HG03439 (cell line): Measurements from ENCODE around the gene UQCC2.

ENCODE experiments used
- ATAC-seq: cut with Tn5 transposase; IDR thresholded peaks from one replicate; pipeline ENCODE4 v1.9.1; 2021; ENCODE audit warnings: mild to moderate bottlenecking, moderate library complexity; ENCODE audit not compliant: unreplicated experiment

UQCC2 gene

DNA sequence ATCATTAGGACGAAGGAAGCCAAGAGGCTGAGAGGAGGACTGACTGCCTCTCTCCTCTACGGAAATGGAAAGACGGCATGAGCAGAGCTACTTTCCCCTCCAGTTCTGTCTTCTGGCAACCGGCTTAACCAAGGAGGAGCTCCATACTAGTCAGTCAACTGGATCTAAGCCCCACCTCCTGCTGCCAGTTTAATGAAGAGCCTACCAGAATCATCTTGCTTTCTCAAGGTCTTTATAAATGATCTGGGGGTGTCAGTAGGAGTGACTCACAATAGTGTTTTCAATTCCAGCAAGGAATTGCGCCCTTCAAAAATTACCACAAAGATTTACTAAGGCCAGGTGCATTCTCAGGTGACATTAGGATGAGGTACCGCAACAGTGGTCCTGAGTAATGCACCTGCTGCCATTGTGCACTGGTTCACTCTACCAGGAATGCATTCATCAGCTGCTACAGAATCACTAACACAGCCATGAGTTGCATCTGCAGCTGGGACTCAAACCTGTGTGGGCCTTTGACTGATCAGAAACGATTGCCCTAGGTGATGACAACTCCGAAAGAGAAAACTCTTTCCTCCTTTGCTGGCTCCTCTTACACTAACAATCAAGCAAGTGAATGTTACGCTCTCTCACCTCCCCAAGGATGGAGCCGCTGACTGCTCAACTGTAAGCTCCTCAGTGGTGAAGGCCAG lies 2.8 kb downstream of the UQCC2 start:
- ATAC-seq, result no peak

- ATAC-seq, result no peak
Measured at GRCh38 chr6:33707771-33708170, 3.7 kb downstream of the UQCC2 start.

DNA sequence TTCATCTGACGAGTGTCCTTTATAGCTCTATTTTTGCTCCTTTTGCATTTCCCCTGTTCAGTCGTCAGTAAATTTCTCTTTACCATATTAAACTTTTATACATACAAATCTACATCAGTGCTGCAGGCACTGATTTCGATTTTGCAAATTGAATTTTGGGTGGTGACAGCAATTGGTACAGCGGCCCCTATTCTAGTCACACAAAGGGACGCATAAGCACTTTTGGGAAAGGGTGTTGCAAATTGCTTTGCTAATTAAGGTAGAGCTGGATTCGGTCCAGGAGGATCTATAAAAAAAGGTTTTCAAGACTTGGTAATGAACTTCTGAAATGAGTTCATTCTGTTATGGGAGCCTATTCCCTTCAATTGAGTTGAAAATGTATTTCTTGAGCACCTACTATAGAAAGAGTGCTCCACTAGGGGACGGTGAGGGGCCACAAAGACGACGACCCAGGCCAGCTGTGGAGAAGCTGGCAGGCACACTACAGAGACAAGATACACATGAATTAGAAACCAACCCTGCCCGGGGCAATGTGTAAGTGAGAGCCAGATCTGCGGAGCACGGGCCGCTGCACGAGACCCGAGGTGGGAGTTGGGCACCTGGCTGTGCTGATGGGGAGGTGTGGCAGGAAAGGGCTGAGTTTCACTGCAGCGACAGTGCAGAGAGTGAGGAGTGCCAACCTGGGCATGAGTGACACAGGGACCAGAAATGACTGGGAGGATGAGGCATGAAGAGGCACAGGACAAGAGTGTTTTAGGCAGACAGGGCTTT lies 5.4 kb downstream of the UQCC2 start:
- no peak for ATAC-seq

GRCh38 chr6:33705268-33705885 lies 6.1 kb downstream of the UQCC2 start:
- ATAC-seq, result no peak

- no peak for ATAC-seq
Measured at GRCh38 chr6:33704215-33705066, 7.1 kb downstream of the UQCC2 start.

DNA sequence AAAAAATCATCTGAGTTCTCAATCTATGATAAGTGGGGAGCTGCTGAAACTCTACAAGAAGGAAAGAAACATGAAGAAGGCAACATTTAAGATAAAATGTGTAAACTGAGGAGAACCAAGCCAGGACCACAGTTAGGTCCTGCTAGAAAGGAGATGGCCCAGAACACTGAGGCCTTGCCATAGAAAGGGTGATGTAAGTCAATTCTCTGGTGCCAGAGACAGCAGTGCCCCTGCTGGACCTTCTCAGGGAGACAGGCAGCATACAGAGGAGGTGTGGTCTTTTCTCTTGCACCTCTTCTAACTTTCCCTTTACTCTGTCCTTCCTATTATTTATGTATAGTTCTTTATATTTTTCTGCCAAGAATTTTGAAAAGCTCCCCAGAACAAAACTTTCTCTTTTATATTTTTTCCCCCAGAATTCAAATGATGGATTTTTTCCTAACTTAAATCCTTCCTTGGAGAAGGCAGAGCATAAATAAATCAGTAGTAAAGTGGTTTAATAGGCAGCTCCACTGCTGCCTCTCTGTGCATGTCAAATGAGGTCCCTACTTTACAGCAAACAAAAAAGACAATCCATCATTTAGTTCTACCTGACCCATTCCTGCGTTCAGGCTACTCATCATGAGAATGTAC lies 9.0 kb downstream of the UQCC2 start:
- ATAC-seq, result no peak

- ATAC-seq, result no peak
Measured at GRCh38 chr6:33700391-33701050, 11.0 kb downstream of the UQCC2 start.

DNA sequence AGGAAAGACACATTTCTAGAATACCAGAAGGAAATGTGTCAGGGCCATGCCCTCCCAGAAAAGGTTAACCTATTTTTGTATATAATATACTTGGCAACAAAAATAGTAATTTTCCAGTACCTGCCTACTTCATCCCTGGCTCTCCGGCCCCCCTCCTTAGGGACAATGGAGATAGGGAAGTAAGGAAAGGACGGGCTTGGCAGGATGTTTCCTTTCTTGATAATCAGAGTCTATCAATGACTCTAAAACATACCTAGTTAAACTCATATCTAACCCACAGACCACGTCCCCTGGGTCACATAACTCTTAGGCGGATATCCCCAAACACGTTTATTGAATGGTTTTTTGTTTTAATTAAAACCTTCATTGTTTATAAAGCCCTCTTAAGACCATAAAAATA lies 11.8 kb downstream of the UQCC2 start:
- ATAC-seq, result no peak

DNA sequence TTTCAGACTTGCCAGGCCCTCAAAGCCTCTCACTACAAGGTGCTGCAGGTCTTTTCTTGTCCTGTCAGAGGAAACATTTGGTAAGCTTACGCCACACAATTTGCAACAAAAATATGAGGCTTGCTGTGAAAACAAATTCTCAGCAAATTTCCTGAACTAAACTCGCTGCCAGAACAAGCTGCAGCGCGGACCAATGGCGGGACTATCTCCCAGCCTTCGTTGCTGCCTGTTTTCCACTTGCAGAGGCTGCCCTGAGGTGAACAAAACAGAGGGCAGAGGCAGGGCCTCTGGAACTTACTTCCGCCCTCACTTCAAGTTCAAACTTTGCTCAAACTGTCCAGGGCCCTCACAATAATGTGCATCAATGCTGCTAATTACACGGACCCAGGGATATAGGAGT lies 12.4 kb downstream of the UQCC2 start:
- ATAC-seq, result no peak

DNA sequence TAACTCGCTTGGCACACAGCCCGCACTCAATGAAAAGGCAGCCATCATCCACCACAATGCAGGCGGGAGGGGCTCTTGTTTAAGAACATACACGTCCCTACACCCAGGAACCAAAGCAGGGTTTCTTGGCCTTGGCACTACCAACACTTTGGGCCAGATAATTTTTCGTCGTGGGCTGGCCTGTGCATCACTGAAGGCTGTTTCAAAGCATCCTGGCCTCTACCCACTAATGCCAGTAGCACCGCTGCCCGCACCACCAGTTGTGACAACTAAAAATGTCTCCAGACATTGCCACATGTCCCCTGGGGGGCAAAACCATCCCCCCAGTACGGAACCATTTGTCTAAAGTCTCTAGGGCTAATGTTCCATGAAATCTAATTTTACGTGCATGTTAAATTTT lies 13.0 kb downstream of the UQCC2 start:
- no peak for ATAC-seq

DNA sequence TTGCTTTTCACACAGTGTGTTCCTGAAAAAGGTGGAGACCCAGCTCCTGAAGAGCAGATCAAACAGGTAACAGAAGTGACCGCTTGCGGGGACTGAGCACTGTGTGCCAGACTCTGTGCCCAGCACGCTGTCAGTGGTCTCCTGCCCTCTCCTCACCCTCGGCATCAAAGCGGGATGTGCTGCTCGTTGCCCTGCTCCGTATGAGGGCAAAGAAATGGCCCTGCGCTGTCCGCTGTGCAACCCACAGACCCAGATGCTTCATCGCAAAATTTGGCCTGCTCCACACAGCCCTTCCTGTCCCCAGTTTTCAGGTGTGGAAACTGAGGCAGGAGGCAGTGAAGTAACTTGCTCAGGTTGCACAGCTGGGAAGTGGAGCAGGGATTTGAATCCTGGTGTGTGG lies 13.7 kb downstream of the UQCC2 start:
- ATAC-seq, result no peak

GRCh38 chr6:33696548-33697518 lies 14.7 kb downstream of the UQCC2 start:
- no peak for ATAC-seq

DNA sequence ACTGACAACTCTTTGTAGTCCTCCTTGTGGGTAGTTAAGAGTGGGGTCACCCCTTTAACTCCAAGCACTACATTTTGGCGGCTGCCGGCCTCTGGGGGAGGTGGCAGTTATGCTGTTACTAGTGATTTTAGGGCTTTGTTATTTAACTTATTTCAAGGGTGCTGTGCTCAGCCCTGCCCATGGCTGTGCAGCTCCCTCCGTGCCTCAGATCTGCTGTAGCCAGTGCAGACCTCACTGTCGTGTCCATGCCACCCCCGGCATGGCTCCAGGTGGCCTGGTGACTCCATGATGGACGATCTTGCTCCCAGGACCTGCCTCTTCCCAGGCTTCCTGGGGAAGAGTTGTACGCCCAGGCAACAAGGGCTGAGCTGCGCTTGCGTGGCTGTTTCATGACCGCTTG lies 15.4 kb downstream of the UQCC2 start:
- no peak for ATAC-seq

DNA sequence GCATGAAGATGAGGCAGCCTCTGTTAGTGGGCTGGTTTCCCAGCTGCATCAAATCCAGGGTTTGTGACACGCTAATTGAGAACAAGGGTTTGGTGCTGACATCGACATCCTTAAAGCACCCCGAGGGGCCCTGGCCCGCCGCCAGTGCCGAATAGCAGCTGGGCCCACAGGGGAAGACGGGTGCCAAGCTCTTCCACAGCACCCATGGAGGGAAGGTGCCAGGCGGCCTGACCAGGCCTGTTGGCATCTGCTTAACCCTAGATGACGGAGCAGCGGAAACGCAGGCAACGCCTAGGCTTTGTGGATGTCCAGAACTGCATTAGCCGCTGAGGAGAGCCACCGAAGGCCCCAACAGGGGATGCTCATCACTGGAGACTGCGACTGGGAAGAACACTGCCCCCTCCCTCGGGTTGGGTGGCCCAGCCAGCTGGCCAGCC lies 16.0 kb downstream of the UQCC2 start:
- ATAC-seq, result no peak

- ATAC-seq, result no peak
Measured at GRCh38 chr6:33694977-33695376, 16.5 kb downstream of the UQCC2 start.

DNA sequence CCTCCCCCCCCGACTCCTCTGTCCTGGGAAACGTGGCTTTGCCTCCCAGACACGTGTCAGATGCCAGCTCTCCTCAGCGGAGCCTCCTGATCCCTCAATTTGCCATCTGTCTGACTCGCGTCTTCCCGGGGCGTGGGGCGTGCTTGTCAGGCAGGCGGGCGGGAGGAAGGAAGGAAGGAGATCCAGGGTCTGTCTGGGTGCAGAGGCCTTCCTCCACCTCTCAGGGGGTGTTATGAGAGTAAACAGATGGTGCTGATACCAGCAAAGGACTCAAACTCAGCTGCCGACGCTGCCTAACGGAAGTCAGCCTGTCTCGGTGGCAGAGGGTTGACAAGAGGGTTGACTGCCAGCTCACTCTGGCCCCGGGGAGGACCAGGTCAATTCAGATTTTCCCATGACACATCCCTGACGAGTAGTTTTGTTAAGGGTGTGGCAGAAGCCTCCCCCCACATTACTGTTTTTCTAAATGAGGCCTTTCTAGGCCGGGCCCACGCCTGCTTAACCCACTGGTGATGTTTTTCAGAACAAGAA lies 17.0 kb downstream of the UQCC2 start:
- ATAC-seq, result no peak

DNA sequence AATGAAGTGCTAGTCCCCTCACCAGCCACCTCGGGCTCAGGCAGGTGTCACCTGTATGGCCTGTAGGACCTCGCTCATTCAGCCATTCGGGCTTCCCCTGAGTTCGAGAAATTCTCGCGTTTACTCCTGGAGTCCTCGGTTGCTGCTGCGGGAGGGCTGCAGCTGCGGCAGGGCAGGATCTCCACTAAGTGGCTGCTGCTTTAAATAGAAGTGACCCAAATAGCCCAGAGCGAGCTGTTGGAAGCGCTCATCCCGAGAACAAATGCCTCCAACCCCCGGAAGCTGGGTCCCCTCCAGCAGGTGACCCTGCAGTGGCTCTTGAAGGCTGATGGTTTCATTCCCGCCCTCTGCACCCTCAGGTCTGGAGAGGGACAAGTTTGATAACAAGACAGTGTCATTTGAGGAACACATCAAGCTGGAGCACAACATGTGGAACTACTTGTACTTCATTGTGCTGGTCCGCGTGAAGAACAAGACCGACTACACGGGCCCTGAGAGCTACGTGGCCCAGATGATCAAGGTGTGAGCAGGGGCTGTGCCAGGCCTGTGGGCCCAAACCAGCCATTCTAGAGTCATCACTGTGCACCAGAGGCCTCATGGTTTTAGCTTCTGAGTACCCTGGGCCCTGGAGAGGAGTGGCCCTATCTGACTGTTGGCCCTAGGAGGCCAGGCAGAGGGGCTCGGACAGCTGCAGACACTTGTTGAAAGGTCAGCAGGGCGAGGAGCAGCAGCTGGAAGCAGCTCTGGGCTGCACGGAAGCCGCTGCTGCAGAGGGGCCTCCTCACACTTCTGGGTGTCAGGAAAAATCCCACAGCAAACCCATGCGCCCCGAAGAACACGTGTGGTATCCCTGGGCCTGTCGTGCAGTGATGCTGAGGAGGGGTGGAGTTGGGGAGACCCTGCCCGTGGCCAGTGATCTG lies 18.1 kb downstream of the UQCC2 start:
- ATAC-seq, result no peak

- ATAC-seq, result no peak
Measured at GRCh38 chr6:33692760-33693158, 18.7 kb downstream of the UQCC2 start.
